ENCODE measurements around the gene GZF1. TPM values are rescaled to one million over a fixed set of nuclear protein-coding genes. Genes with fewer than 3 reads are reported as not detected.

GZF1 gene
- total RNA-seq, 6 experiments from 2014 or later = 10.5 to 15.9 (median 13.6) TPM

DNA sequence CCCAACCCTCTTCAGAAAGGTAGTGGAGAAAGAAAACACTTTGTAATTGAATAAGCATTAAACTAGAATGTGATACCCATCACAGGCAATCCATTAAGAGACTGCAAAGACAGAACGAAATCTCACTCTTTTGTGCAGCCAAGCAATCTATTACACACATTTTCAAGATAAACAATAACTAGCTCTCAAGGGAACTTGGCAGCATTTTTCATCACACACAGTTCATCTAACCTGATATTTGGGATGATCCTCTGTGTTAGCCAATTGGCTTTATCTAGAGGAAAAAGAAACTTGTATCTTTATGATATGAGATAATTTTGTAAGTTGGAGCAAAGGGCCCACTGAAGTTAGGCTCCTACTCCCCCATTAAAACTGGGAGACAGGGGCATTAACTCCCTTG, 1.5 kb upstream of the GZF1 start:
- Mint-ChIP-seq H3K27ac (peak overlapping the region; percentile 97), H3K4me3 (peak overlapping the region; percentile 89)
- DNase-seq = no peak

GRCh38 chr20:23361119-23361475, 885 bp upstream of the GZF1 start:
- Mint-ChIP-seq H3K27me3 (ENCODE audit: insufficient read depth) (peaks cover 12% of the 10 kb centered on the region), H3K9me3 (no peaks in the 10 kb centered on the region), H3K4me3 (peak overlapping the region; percentile 89), H3K4me1 (ENCODE audit: low read depth) (peaks cover 53% of the 10 kb centered on the region), H3K36me3 (ENCODE audit: low read depth) (peaks cover 23% of the 10 kb centered on the region), H3K27ac (peak overlapping the region; percentile 97)
- DNase-seq = no peak
- no peak for TF ChIP-seq CTCF (IDR thresholded peaks at IDR 0.05)

More for the DNA sequence above, 1.5 kb upstream of the GZF1 start:
- H3K36me3 Mint-ChIP-seq (ENCODE audit: low read depth) = peaks cover 19% of the 10 kb centered on the region
- no peak for TF ChIP-seq CTCF (IDR thresholded peaks at IDR 0.05)
- H3K9me3 Mint-ChIP-seq = no peaks in the 10 kb centered on the region
- H3K4me1 Mint-ChIP-seq (ENCODE audit: low read depth) = peaks cover 49% of the 10 kb centered on the region
- H3K27me3 Mint-ChIP-seq (ENCODE audit: insufficient read depth) = peaks cover 10% of the 10 kb centered on the region

- Mint-ChIP-seq H3K27ac (peak overlapping the region; percentile 98), H3K4me1 (ENCODE audit: low read depth) (peaks cover 62% of the 10 kb centered on the region), H3K9me3 (no peaks in the 10 kb centered on the region), H3K36me3 (ENCODE audit: low read depth) (peaks cover 31% of the 10 kb centered on the region), H3K4me3 (peak overlapping the region; percentile 97), H3K27me3 (ENCODE audit: insufficient read depth) (peaks cover 13% of the 10 kb centered on the region)
- DNase-seq = peak; percentile 17
- TF ChIP-seq CTCF (IDR thresholded peaks at IDR 0.05) = no peak
These were observed 642 bp downstream of the GZF1 start for GRCh38 chr20:23362392-23363256.

DNA sequence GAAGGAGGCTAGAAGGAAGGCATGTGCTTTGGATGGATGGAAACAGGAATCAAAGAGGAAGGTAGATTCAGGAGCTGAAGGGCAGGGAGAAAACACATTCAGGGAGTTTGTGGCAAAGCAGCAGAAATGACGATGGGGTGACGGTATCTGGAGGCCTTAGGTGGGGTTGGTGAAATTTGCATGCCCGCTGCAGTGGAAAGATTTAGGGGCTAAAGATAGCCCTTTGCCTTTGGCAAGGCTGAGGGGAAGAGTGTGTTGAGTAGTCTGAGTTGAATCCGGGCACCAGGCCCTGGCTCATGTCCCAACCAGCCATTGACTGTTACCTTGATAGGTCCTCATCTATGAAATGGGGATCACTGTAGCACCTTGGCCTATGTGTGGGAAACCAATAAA, 1.3 kb downstream of the GZF1 start:
- no peak for TF ChIP-seq CTCF (IDR thresholded peaks at IDR 0.05)
- Mint-ChIP-seq H3K4me1 (ENCODE audit: low read depth) (peaks cover 68% of the 10 kb centered on the region), H3K27ac (peak overlapping the region; percentile 98), H3K36me3 (ENCODE audit: low read depth) (peaks cover 31% of the 10 kb centered on the region), H3K27me3 (ENCODE audit: insufficient read depth) (peaks cover 13% of the 10 kb centered on the region), H3K4me3 (peak overlapping the region; percentile 97), H3K9me3 (no peaks in the 10 kb centered on the region)
- no peak for DNase-seq

DNA sequence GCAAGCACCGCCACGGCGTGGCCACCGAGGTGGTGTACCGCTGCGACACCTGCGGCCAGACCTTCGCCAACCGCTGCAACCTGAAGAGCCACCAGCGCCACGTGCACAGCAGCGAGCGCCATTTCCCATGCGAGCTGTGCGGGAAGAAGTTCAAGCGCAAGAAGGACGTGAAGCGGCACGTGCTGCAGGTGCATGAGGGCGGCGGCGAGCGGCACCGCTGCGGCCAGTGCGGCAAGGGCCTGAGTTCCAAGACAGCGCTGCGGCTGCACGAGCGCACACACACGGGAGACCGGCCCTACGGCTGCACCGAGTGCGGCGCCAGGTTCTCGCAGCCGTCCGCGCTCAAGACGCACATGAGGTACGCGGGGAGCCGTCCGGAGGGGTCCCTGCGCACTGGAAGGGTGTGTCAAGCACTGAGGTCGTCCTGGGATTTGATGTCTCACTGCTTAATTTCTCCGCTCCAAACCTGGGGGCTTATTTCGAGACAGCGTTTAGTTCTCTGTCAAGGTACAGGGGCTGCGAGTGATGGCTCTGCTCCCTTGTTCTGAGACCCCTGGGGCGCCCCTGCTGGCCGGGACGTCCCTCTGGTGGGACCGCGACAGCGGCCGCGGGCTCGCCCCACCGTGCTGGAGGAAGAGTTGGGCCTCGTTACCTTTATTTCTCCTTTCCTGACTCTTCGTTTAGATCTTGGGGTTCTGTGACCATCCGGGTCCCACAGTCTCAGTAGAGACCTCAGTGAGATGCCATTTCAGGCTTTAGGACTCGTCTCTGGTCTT, 3.6 kb downstream of the GZF1 start:
- peaks cover 67% of the 10 kb centered on the region for H3K4me1 Mint-ChIP-seq (ENCODE audit: low read depth)

More for the DNA sequence above, 3.6 kb downstream of the GZF1 start:
- peak overlapping the region; percentile 55 for H3K27ac Mint-ChIP-seq
- peaks cover 13% of the 10 kb centered on the region for H3K27me3 Mint-ChIP-seq (ENCODE audit: insufficient read depth)
- no peaks in the 10 kb centered on the region for H3K9me3 Mint-ChIP-seq
- TF ChIP-seq CTCF (IDR thresholded peaks at IDR 0.05) = peak; percentile 32
- peaks cover 43% of the 10 kb centered on the region for H3K36me3 Mint-ChIP-seq (ENCODE audit: low read depth)
- H3K4me3 Mint-ChIP-seq = peak overlapping the region; percentile 41; the same call in 1 of the 2 replicates
- no peak for DNase-seq
